Caco-2 (cell line): ENCODE results near the gene TFIP11. TPM values are rescaled to one million over a fixed set of nuclear protein-coding genes. Genes with fewer than 3 reads are reported as not detected.

Source experiments
- BruUV-seq: library from RNA; stranded (reverse); fragments of 400-500 nt; replicated peaks from 2 replicates; lab custom pipeline; 2021; lab: Mats Ljungman, UMichigan
- CTCF ChIA-PET: fragments of 300-600 bp; sonication (Branson Sonifier 250); formaldehyde crosslinking; loops from one replicate; lab custom pipeline; 2022; ENCODE audit warnings: antibody characterized with exemption; lab: Charles Lee
- POLR2A ChIA-PET: fragments of 300-600 bp; sonication (Branson Sonifier 250); formaldehyde crosslinking; loops from one replicate; lab custom pipeline; 2022; ENCODE audit warnings: antibody characterized with exemption; lab: Charles Lee
- DNase-seq, 2 experiments: peaks; one replicate each; pipeline versions ENCODE4 v3.0.0 to v3.0.0-alpha.2; 2020 to 2022
- H3K27me3 ChIP-seq: replicated peaks from 2 replicates; pipeline ENCODE4 v1.6.0; 2011; ENCODE audit warnings: low read length; ENCODE audit not compliant: control insufficient read depth, insufficient read depth
- H3K36me3 ChIP-seq: 2 replicates; pipeline ENCODE4 v1.5.1; 2011; ENCODE audit warnings: low read length; ENCODE audit not compliant: control insufficient read depth, insufficient read depth
- H3K4me1 ChIP-seq: fragments of 250-450 bp; sonication (Bioruptor Pico); 2 replicates; pipeline ENCODE4 v1.5.1; 2020; ENCODE audit warnings: mild to moderate bottlenecking
- H3K4me3 ChIP-seq: 2 replicates; pipeline ENCODE4 v1.5.1; 2011; ENCODE audit warnings: low read depth, mild to moderate bottlenecking, control low read depth, low read length
- H3K9me3 ChIP-seq: fragments of 250-450 bp; sonication (Bioruptor Pico); 2 replicates; pipeline ENCODE4 v1.5.1; 2020; ENCODE audit warnings: mild to moderate bottlenecking, moderate library complexity
- H3K27ac Mint-ChIP-seq: one replicate; pipeline ENCODE4 v1.8.0; 2022; ENCODE audit warnings: mixed read lengths; ENCODE audit not compliant: unreplicated experiment
- H3K27me3 Mint-ChIP-seq: one replicate; pipeline ENCODE4 v1.8.0; 2022; ENCODE audit warnings: mixed read lengths; ENCODE audit not compliant: insufficient read depth, unreplicated experiment
- H3K36me3 Mint-ChIP-seq: one replicate; pipeline ENCODE4 v1.8.0; 2022; ENCODE audit warnings: mild to moderate bottlenecking, mixed read lengths; ENCODE audit not compliant: insufficient read depth, unreplicated experiment
- H3K4me1 Mint-ChIP-seq: one replicate; pipeline ENCODE4 v1.8.0; 2022; ENCODE audit warnings: low read depth, mixed read lengths; ENCODE audit not compliant: unreplicated experiment
- H3K4me3 Mint-ChIP-seq: one replicate; pipeline ENCODE4 v1.8.0; 2022; ENCODE audit warnings: mild to moderate bottlenecking, moderate library complexity, mixed read lengths; ENCODE audit not compliant: unreplicated experiment
- H3K9me3 Mint-ChIP-seq: one replicate; pipeline ENCODE4 v1.8.0; 2022; ENCODE audit warnings: mixed read lengths; ENCODE audit not compliant: unreplicated experiment
- intact Hi-C: fragments of 100-400 bp; cut with micrococcal nuclease; formaldehyde crosslinking; loops from one replicate; pipeline ENCODE4 v1.10.0; 2022; ENCODE audit not compliant: unreplicated experiment
- total RNA-seq: library from RNA; stranded (reverse); gene quantifications from 2 replicates; pipeline ENCODE4 v1.2.3, GENCODE V29; 2022
- TF ChIP-seq, protein P1 (sequence below), 2 experiments: fragments of 200-600 bp in 1 of 2; IDR thresholded peaks; 1 replicate in 1 of 2; 2 replicates in 1 of 2; pipeline versions ENCODE4 v1.5.1 to v1.8.0; 2011 to 2022; ENCODE audit warnings: antibody characterized with exemption in 1 of 2, control low read depth in 1 of 2, inconsistent platforms in 1 of 2, low read depth in 1 of 2, low read length in 1 of 2, mild to moderate bottlenecking in 1 of 2, moderate library complexity in 1 of 2; ENCODE audit not compliant: insufficient read depth in 1 of 2, severe bottlenecking in 1 of 2, unreplicated experiment in 1 of 2

The TFIP11 gene
- total RNA-seq, 1 experiment from 2014 or later = 27.7 TPM

DNA sequence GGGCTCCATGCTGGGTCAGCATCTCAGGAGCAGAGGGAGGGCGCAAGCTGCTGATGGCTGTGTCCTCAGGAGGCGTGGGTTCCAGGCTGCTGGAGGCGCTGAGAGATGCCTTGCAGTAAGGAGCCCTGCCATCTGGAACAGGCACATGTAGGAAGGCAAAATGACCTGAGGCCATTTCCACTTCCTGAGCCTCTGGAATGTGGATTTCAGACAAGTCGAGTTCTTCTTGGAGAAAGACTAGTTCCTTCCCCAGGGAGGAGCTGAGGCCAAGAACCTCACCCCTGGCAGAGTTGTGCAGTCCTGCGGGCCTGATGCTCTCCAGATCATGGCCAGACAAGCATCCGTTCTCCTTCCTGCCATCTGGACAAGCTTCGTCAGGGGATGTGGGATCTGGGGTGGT, 48.0 kb downstream of the TFIP11 start:
- Mint-ChIP-seq H3K27ac (no peak overlapping the region), H3K27me3 (no peaks in the 10 kb centered on the region), H3K4me3 (no peak overlapping the region), H3K36me3 (peaks cover 40% of the 10 kb centered on the region), H3K9me3 (no peaks in the 10 kb centered on the region), H3K4me1 (no peaks in the 10 kb centered on the region)
- H3K9me3 ChIP-seq = no peaks in the 10 kb centered on the region
- no peaks in the 10 kb centered on the region for H3K4me1 ChIP-seq
- no peaks in the 10 kb centered on the region for H3K27me3 ChIP-seq
- TF ChIP-seq, protein P1, sequence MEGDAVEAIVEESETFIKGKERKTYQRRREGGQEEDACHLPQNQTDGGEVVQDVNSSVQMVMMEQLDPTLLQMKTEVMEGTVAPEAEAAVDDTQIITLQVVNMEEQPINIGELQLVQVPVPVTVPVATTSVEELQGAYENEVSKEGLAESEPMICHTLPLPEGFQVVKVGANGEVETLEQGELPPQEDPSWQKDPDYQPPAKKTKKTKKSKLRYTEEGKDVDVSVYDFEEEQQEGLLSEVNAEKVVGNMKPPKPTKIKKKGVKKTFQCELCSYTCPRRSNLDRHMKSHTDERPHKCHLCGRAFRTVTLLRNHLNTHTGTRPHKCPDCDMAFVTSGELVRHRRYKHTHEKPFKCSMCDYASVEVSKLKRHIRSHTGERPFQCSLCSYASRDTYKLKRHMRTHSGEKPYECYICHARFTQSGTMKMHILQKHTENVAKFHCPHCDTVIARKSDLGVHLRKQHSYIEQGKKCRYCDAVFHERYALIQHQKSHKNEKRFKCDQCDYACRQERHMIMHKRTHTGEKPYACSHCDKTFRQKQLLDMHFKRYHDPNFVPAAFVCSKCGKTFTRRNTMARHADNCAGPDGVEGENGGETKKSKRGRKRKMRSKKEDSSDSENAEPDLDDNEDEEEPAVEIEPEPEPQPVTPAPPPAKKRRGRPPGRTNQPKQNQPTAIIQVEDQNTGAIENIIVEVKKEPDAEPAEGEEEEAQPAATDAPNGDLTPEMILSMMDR (IDR thresholded peaks at IDR 0.05; ENCODE audit: insufficient read depth in 1 of 2, low read depth in 1 of 2, low read length in 1 of 2, severe bottlenecking in 1 of 2, unreplicated experiment in 1 of 2) = no peak
- no peaks in the 10 kb centered on the region; the same call in 1 of the 2 replicates for H3K36me3 ChIP-seq
- H3K4me3 ChIP-seq = no peak overlapping the region
- BruUV-seq = no TSS peak
- intact Hi-C loops = loop anchor here (5.0 kb wide), 1 partner anchor 82 kb away; no protein-coding TSS in a partner anchor
- no peak for DNase-seq
- ChIA-PET POLR2A (no interaction called here), CTCF (interaction anchor here (0.5 kb wide), 1 partner anchor 19 kb away, joined by 3 read pairs; the partner anchor contains the start of genes HPS4 and SRRD)

DNA sequence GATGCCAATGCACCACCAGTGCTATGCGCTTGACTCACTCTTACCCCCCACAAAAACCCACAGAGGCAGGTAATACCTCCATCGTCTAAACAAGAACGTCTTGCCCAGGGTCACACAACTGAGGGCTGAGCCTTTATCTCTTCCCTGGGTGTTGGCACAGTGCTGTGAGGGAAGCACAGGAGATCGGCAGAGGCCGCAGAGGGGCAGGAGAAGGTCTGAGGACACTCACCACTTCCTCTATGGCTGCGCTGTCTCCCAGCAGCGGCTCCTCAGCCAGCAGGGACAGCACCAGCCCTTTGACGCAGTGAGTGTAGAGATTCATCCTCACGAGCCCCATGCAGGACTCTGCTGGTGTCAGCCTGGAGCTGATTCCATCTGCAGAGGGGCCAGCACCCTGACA, 48.6 kb downstream of the TFIP11 start:
- TF ChIP-seq, protein P1 (IDR thresholded peaks at IDR 0.05; ENCODE audit: insufficient read depth in 1 of 2, low read depth in 1 of 2, low read length in 1 of 2, severe bottlenecking in 1 of 2, unreplicated experiment in 1 of 2) = no peak
- intact Hi-C loops = loop anchor here (5.0 kb wide), 1 partner anchor 81 kb away; no protein-coding TSS in a partner anchor
- Mint-ChIP-seq H3K27ac (no peak overlapping the region), H3K27me3 (no peaks in the 10 kb centered on the region), H3K9me3 (no peaks in the 10 kb centered on the region), H3K36me3 (peaks cover 34% of the 10 kb centered on the region), H3K4me1 (no peaks in the 10 kb centered on the region), H3K4me3 (no peak overlapping the region)
- DNase-seq = no peak
- no TSS peak for BruUV-seq
- ChIA-PET CTCF (interaction anchor here (0.5 to 1.4 kb wide), 2 partner anchors 20 to 99 kb away, joined by 3 read pairs; partner anchors contain the start of genes HPS4 and SRRD), POLR2A (no interaction called here)
- Histone ChIP-seq H3K36me3 (no peaks in the 10 kb centered on the region; the same call in 1 of the 2 replicates), H3K4me1 (no peaks in the 10 kb centered on the region), H3K27me3 (no peaks in the 10 kb centered on the region), H3K9me3 (no peaks in the 10 kb centered on the region), H3K4me3 (no peak overlapping the region)

DNA sequence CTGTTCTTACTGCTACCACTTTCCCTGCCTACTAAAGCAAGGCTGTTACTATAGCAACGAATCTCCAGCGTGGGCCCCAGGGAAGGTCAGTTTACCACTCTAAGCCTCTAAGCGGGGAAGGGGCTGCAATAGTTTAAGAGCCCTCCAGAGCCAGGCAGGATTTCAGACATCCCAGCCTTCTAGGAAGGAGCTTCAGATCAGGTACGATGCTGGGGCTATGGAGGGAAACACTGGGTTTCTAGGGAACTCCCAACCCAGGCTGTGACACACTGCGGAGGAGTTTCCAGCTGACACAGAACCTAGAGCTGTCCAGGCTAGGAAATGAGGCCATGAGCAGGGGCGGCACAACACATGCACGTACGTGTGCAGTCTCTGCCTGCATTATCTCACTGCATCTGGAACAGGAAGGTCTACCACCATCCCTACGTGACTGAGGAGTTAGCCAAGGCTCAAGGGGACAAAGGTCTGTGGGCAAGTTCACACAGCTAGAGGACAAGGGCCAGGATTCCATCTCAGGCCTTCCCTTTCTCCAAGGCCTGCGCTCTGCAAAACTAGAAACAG, 49.1 kb downstream of the TFIP11 start:
- no TSS peak for BruUV-seq
- intact Hi-C loops = loop anchor here (5.0 kb wide), 1 partner anchor 81 kb away; no protein-coding TSS in a partner anchor
- ChIA-PET POLR2A (no interaction called here), CTCF (interaction anchor here (1.4 kb wide), 1 partner anchor 99 kb away, joined by 3 read pairs; no protein-coding TSS in a partner anchor)
- Mint-ChIP-seq H3K4me3 (no peak overlapping the region), H3K36me3 (peaks cover 33% of the 10 kb centered on the region), H3K9me3 (no peaks in the 10 kb centered on the region), H3K4me1 (no peaks in the 10 kb centered on the region), H3K27ac (no peak overlapping the region), H3K27me3 (no peaks in the 10 kb centered on the region)
- H3K4me3 ChIP-seq = no peak overlapping the region
- H3K27me3 ChIP-seq = no peaks in the 10 kb centered on the region
- no peaks in the 10 kb centered on the region for H3K36me3 ChIP-seq
- DNase-seq = no peak
- no peaks in the 10 kb centered on the region for H3K9me3 ChIP-seq
- TF ChIP-seq, protein P1 (IDR thresholded peaks at IDR 0.05; ENCODE audit: insufficient read depth in 1 of 2, low read depth in 1 of 2, low read length in 1 of 2, severe bottlenecking in 1 of 2, unreplicated experiment in 1 of 2) = no peak
- H3K4me1 ChIP-seq = no peaks in the 10 kb centered on the region
